Subcutaneous adipose tissue (tissue), 4 donors: ENCODE measurements around the gene VWA5B2. TPM values are rescaled to one million over a fixed set of nuclear protein-coding genes. Genes with fewer than 3 reads are reported as not detected.

Source experiments
- total RNA-seq, 4 donors: library from RNA; depleted of rRNA; stranded (reverse); fragments of >200 nt; gene quantifications; one replicate each; pipeline ENCODE4 v1.1.0, GENCODE V29; 2016
- TF ChIP-seq, protein P1 (sequence below): fragments of 450-650 bp; IDR thresholded peaks from one replicate; pipeline ENCODE4 v1.5.1; 2016; ENCODE audit warnings: low read depth, mild to moderate bottlenecking, control low read depth, antibody characterized with exemption, moderate library complexity

Gene VWA5B2
- total RNA-seq, 4 donors from 2014 or later: not detected

DNA sequence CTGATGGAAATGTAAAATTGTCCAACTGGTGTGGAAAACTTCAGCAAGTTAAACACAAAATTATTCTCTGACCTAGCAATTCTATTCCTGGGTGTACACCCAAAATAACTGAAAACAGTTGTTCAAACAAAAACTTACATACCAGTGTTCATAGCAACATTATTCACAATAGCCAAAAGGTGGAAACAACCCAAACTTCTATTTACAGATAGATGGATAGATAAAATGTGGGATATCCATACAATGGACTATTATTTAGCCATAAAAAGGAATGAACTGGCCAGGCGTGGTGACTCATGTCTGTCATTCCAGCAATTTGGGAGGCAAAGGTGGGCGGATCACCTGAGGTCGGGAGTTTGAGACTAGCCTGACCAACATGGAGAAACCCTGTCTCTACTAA, 6.9 kb upstream of the VWA5B2 start:
- TF ChIP-seq, protein P1, sequence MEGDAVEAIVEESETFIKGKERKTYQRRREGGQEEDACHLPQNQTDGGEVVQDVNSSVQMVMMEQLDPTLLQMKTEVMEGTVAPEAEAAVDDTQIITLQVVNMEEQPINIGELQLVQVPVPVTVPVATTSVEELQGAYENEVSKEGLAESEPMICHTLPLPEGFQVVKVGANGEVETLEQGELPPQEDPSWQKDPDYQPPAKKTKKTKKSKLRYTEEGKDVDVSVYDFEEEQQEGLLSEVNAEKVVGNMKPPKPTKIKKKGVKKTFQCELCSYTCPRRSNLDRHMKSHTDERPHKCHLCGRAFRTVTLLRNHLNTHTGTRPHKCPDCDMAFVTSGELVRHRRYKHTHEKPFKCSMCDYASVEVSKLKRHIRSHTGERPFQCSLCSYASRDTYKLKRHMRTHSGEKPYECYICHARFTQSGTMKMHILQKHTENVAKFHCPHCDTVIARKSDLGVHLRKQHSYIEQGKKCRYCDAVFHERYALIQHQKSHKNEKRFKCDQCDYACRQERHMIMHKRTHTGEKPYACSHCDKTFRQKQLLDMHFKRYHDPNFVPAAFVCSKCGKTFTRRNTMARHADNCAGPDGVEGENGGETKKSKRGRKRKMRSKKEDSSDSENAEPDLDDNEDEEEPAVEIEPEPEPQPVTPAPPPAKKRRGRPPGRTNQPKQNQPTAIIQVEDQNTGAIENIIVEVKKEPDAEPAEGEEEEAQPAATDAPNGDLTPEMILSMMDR: no peak

DNA sequence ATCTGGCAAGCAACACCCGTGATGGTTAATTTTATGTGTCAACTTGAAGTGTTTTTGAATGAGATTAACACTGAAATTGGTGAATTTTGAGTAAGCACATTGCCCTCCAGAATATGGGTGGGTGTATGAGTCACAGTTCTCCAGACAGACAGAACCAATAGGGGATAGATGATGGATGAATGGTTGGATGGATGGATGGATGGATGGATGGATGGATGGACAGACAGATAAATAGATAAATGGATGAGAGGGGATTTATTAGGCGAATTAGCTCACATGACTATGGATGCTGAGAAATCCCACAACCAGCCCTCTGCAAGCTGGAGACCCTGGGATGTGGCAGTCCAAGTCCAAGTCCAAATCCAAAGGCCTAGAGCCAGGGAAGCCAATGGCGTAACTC, 5.4 kb upstream of the VWA5B2 start:
- TF ChIP-seq, protein P1: no peak

DNA sequence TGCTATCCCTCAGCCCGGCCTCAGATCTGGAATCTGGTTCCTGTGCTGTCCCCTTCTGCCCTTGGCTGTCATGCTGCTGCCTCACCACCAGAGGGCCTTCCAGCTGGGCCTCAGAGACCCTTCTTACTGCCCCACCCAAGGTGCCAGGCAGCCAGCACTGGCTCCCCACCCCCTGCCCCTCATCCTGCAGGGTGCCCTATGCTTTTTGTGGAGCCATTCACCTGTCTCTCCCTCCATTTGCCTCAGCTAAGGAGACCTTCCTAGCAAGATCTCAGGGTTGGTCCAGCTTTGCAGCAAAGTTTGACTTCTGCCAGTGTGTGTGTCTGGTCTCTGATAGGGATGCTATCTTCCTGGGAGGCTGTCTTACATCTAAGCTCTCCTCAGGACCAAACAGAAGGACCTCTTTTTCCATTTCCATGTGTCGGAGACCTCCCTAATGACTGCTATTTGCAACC, 1.9 kb upstream of the VWA5B2 start:
- TF ChIP-seq, protein P1: no peak

DNA sequence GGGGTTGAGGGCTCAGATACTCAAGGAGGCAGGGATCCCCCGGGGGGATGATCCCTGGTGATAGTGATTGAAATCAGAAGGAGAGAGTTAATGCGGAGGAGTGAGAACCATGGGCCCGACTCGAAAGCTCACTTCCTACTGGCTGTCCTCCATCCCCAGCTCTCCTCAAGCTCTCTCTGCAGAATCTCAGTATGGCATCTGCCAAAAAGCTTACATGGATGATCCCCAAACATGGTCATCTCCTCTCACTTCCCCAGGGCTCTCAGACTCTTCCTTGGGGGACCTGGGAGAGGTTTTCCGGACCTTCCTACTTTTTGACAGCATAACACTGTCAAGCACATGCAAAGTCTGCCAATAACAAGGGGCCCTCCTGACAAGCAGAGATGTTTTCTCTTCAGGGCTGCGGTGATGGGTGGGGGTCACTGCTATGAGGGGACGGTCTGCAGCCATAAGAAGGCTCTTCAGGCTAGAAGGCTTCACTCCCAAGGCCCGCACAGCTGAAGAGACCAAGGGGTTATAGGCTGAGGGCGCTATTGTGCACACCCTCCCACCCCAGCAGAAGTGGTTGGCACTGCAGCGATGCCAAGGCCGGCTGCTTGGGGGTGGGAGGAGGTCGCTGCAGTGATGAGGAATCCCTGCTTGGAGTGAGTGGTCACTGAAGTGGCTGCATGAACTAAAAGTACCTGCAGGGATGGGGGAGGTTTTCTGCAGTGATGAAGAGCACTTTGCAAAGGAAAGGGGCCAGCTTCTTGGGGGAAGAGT, 828 bp upstream of the VWA5B2 start:
- TF ChIP-seq, protein P1: no peak

DNA sequence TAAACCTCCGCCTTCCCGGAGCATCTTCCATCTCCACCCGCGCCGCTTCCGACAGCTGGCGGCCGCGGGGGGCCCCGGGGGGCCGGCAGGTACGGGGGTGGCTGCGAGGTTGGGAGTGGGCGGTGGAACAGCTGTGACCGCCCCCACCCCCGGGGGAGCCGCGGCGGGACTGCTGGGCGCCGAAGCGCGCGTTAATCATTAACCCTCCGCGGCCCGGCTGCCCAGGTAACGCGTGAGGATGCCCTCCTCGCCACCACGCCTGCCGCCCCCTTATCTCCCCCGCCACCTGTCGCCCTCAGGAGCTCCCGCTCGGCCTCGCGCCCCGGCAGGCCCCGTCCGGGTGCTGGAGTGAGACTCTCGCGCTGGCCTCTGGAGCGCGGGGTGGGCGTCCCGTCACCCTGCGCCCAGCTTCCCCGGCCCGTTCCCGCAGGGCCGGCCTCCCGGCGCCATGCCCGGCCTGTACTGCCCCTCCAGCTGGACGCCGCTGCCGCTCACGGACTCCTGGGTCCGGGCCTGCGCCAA, 757 bp downstream of the VWA5B2 start:
- TF ChIP-seq, protein P1: no peak

DNA sequence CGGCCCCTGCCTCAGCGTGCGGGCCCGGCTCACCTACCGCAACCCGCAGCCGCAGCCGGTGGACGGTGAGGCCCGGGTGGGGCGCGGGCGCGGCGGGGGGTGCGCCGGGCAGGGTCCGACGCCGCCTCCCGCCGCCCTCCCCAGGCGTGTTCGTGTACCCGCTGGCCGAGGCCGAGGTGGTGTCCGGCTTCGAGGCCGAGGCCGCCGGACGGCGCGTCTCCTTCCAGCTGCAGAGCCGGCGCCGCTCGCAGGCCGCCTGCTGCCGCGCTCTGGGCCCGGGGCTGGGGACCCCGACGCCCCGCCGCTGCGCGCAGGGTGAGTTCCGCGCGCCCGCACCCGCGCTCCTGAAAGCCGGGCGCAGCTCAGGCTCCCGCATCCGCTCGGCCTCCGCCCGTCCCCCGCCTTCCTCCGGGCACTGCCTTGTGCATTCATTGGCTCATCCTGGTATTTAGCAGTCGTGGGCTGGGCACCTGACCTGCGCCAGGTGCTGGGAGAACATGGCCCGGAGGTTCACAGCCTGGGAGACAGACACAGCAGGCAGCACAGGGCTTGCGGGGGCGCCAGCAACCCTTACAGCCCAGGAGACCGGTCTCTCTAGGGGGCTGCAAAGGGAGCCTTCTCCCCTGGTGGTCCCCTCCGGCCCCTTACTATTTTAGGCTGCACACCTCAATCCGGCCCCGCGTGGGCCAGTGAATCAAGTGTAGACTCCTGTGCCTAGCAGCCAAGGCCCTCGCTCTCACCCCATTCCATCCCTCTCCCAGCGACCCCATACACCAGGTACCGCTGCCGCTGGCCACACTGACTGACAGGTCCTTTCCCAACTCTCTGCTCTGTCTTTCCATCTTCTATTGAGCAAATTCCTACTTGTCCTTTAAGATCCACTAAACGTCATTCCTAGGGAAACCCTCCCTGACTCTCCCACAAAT, 1.5 kb downstream of the VWA5B2 start:
- TF ChIP-seq, protein P1: no peak

DNA sequence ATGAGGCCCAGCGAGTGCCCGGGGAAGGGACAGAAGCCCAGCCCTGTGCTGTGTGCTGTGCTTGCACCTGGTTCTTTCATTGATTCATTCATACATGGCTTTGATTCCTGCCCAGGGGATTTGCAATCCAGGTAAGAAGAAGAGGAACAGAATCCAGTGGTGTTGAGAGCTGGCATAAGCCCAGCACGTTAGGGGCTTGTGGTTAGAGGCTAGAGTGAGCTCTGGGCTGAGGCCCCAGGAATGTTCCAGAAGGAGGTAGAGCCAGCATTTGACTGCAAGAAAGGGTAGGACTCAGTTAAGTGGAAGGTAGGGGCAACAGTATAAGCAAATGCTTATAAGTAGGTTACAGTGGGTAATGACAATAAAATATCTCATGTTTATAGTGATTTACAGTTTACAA, 2.3 kb downstream of the VWA5B2 start:
- TF ChIP-seq, protein P1: no peak
